Keratinocyte (primary cell): ENCODE results near the gene SENP1.

Experiments
- EZH2 ChIP-seq: IDR thresholded peaks from one replicate; pipeline ENCODE4 v1.6.1; 2012; ENCODE audit warnings: inconsistent platforms, mild to moderate bottlenecking, low read length, moderate library complexity
- TF ChIP-seq, protein P1 (sequence below), 3 experiments: IDR thresholded peaks in 1 of 3; conservative IDR thresholded peaks in 1 of 3; optimal IDR thresholded peaks in 1 of 3; 2 replicates in 2 of 3; 3 replicates in 1 of 3; pipeline versions ENCODE3 to v1.5.1; 2011; ENCODE audit warnings: low read length in 3 of 3, mild to moderate bottlenecking in 3 of 3, moderate library complexity in 2 of 3, control low read depth in 1 of 3, inconsistent platforms in 1 of 3; ENCODE audit not compliant: insufficient read depth in 2 of 3; ENCODE audit errors: extremely low read depth in 1 of 3

GRCh38 chr12:48032597-48032996 lies 73.3 kb downstream of the SENP1 start:
- TF ChIP-seq, protein P1, sequence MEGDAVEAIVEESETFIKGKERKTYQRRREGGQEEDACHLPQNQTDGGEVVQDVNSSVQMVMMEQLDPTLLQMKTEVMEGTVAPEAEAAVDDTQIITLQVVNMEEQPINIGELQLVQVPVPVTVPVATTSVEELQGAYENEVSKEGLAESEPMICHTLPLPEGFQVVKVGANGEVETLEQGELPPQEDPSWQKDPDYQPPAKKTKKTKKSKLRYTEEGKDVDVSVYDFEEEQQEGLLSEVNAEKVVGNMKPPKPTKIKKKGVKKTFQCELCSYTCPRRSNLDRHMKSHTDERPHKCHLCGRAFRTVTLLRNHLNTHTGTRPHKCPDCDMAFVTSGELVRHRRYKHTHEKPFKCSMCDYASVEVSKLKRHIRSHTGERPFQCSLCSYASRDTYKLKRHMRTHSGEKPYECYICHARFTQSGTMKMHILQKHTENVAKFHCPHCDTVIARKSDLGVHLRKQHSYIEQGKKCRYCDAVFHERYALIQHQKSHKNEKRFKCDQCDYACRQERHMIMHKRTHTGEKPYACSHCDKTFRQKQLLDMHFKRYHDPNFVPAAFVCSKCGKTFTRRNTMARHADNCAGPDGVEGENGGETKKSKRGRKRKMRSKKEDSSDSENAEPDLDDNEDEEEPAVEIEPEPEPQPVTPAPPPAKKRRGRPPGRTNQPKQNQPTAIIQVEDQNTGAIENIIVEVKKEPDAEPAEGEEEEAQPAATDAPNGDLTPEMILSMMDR (optimal IDR thresholded peaks at IDR 0.05 in 1 of 3, IDR thresholded peaks at IDR 0.05 in 1 of 3, conservative IDR thresholded peaks at IDR 0.05 in 1 of 3; ENCODE audit: extremely low read depth in 1 of 3, insufficient read depth in 2 of 3, low read length in 3 of 3): no peak
- no peak for TF ChIP-seq EZH2
